ENCODE data around the gene CCDC80. TPM values are rescaled to one million over a fixed set of nuclear protein-coding genes. Genes with fewer than 3 reads are reported as not detected.

Gene CCDC80, protein sequence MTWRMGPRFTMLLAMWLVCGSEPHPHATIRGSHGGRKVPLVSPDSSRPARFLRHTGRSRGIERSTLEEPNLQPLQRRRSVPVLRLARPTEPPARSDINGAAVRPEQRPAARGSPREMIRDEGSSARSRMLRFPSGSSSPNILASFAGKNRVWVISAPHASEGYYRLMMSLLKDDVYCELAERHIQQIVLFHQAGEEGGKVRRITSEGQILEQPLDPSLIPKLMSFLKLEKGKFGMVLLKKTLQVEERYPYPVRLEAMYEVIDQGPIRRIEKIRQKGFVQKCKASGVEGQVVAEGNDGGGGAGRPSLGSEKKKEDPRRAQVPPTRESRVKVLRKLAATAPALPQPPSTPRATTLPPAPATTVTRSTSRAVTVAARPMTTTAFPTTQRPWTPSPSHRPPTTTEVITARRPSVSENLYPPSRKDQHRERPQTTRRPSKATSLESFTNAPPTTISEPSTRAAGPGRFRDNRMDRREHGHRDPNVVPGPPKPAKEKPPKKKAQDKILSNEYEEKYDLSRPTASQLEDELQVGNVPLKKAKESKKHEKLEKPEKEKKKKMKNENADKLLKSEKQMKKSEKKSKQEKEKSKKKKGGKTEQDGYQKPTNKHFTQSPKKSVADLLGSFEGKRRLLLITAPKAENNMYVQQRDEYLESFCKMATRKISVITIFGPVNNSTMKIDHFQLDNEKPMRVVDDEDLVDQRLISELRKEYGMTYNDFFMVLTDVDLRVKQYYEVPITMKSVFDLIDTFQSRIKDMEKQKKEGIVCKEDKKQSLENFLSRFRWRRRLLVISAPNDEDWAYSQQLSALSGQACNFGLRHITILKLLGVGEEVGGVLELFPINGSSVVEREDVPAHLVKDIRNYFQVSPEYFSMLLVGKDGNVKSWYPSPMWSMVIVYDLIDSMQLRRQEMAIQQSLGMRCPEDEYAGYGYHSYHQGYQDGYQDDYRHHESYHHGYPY
- 0.29 and 0.41 TPM in 2 replicates for total RNA-seq (2014; rRNA removed; shearing (Covaris generic))

GRCh38 chr3:112640930-112641801, at the start of gene CCDC80:
TSS of gene CCDC80 (minus strand) at chr3:112641143. CDS start at chr3:112639905, 1,238 bp downstream.
- peak; percentile 58 for DNase-seq (ENCODE audit: low spot score)

- no peak for DNase-seq (ENCODE audit: low spot score)
Measured at GRCh38 chr3:112689989-112690388, 49.0 kb upstream of the CCDC80 start.

DNA sequence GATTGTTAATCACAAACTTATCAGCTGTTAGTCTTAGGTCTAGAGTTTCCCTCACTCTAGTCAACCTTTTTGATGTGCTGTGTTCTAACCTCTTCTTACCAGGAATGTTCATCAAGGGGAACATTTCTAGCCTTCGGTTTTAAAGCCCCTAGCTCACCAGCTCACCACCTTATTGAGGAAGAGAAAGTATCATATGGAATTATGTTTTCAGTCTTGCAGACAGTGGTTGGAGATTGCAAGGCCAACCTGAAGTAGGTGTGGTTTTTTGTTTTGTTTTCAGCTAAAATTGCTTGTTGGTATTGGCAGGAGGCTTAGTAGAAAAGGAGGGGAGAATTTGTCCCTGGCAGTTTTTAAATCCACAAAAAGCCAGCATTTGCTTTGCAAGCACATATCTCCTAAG, 48.4 kb upstream of the CCDC80 start:
- no peak for DNase-seq (ENCODE audit: low spot score)

GRCh38 chr3:112688819-112689218, 47.9 kb upstream of the CCDC80 start:
- peak; percentile 79 for DNase-seq (ENCODE audit: low spot score)

DNA sequence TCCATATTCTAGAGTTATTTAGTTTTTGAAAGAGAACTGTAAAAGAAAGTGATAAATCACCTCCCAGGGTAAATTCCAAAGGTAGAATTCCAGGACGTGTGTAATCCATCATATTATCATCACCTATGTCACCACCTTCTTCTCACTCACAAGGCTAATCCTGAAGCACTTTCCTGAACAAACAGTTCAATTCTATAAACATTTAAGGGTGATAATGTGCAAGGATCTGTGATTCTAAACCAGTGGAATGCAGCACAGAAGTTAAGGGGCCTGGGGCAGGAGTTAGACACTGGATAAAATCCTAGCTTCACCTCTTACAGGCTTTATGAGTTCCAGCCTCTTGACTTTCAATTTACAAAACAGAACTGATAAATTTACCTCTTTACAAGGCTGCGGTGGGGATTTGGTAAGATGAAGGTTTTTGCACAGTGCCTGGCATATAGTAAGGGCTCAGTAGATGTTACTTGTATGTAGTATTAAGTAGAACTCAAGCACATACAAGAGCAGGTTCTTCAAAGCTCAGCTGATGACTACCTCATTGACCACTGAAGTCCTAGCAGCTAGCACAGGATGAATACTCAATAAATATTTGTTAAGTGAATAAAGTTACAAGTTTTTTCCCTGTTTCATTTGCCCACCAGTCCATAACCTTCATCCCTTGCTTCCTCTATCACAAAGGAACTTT, 47.3 kb upstream of the CCDC80 start:
- DNase-seq (ENCODE audit: low spot score), result no peak

- no peak for DNase-seq (ENCODE audit: low spot score)
Measured at GRCh38 chr3:112687616-112688015, 46.7 kb upstream of the CCDC80 start.

DNA sequence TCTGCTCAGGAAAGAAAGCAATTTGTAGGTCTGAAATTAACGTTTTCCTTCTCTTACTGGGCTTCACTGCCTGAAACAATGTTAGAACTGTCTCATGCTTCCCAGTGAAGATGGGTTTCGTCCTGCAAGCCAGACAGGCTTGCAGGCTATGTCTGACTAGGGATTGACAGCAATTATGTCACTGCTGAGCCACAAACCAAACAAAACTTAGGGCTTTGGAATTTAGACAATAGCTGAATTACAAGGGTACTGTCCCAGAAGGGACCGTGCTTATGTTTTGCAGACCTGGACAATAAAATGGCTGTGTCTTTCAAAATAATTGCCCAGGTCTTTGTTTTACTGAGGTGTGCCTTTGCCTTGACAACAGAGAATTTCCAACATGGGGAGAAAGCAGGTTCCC, 46.3 kb upstream of the CCDC80 start:
- DNase-seq (ENCODE audit: low spot score), result no peak

GRCh38 chr3:112685956-112686799, 45.2 kb upstream of the CCDC80 start:
- no peak for DNase-seq (ENCODE audit: low spot score)

- DNase-seq (ENCODE audit: low spot score), result no peak
Measured at GRCh38 chr3:112685420-112685819, 44.5 kb upstream of the CCDC80 start.

DNA sequence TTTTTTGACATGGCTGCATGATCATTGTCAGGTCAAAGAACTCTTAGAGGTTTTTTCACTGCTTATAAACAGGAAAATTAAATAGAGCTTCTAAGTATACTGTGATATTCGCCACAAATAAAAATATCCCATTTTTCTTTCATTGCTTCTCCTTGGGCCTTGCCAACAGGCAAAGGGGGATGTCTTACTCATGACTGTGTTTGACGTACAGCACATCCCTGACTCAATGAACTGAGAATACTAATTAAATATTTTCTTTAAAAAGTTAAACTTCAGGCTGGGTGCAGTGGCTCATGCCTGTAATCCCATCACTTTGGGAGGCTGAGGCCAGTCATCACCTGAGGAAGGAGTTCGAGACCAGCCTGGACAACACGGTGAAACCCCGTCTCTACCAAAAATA, 41.4 kb upstream of the CCDC80 start:
- no peak for DNase-seq (ENCODE audit: low spot score)

DNA sequence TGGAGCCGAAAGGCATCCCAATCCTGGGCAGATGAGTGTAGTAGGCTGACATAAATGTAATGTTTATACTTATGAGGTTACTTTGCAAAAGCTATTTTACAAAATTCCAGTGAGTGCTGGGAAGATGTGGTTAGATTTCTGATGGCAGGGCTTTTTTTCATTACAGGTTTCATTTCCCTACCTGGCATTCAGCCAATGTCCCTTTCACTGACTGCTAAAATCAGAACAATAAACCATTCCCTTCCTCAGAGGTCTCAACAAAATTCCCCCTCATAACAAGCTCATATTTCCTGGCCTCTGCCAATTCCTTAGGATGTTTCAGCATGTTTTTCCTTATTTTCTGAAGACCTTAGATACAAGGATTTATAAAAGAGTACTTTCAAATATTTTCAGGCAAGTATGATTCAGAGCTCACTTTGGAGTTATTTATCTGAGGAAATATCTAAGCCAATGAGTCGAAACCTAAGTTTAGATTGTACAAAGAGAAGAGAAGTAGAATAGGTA, 40.9 kb upstream of the CCDC80 start:
- DNase-seq (ENCODE audit: low spot score), result no peak

DNA sequence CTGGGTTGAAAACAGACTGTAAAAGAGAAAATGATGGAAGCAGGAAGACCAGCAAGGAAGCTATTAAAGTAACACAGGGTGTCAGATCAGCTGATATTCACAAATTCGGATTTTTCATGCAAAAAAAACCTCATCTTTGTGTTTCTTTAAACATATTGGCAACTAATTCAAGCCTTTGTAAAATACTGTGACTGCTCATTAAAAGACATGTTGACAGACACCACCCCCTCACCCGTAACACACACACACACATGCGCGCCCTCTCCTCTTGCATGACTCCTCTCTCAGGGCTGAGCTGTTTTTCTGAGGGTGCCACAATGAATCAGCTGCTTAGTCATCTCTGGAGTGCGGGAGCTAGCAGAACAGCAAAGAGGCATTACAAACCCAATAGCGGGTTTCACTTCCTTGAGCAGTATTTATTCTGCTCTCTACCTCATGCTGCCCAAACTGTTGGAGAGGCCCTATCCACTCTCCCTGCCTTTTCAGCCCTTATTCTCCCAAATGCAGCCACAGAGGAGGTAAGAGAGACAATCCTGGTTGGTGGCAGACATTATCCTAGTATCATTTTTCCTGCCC, 35.8 kb upstream of the CCDC80 start:
- DNase-seq (ENCODE audit: low spot score), result peak; percentile 84

DNA sequence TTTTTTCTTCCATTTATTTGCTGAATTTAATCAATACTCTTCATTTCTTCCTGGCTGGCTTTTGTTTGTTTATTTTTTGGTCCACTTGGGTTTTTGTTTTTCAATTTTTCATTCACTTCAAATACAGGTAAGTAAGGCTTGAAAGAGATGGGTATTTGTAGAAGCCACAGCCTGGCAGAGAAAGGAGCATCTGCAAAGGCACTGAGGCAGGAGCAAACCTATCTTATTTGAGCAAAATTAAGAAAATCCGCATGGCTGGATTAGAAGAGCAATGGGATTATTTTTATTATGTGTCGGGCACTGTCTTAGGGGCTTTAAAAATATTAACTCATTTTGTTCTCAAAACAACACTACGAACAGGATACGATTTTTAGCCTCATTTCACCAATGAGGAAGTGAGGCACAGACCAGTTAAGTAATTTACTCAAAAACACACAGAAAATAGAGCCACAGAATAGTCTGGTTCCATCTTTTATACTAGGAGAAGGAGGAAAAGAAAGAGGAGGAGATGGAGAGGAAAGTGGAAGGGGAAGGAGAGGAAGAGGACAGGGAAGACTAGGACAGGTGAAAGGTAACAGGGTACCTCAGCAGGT, 35.1 kb upstream of the CCDC80 start:
- DNase-seq (ENCODE audit: low spot score), result no peak

DNA sequence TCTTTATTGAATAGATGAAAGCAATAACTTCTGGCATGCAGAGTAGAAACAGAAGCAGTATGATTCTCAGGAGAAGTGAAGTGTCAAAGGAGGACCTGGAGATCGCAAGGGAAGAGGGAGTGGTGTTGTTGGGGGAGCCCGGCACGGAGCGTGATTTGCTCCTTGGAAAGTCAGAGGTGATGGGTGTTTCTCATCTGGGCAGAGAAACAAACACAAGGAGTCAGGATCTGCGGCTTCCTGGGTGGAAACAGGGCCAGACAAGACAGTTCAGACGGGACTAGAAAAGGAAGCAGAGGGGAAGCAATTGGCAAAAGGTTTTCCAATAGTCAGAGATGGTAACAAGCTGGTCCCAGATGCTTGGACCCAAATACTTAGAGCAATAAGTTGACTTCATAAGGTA, 34.4 kb upstream of the CCDC80 start:
- DNase-seq (ENCODE audit: low spot score), result no peak

DNA sequence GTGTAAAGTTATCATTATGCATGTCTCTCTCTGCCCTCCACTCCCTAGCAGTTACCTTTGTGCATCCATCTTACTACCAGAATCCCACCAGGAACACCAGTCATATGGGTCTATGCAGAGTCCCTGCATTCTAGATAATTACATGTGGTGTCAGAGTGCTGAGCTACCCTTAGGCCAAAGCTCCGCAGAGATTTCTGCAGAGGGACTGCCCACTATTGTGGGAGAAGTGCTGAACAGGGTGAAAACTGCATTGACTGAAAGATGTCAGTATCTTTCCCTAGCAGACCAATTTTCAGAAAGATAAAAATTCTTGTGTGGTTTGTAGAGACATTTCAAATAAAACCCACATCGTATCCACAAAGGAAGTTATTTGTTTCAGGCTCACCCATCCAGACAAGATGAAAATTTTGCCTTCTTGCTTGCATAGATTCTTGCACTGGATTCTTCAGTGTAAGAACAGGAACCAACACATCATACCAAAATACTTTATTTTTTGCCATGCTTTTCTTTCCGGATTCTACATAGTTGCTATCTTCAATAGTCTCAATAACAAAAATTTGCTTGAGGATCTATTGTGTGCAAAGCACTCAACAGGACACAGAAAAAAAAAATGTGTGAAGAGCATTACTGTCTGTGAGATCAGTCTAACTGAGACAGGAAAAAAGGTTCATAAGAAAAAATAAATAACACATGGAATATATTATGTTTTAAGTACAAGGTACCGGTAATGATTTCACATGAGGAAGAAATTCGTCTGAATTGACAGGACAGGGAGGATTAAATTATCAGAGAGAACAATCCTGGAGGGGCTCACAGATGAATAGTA, 32.0 kb upstream of the CCDC80 start:
- no peak for DNase-seq (ENCODE audit: low spot score)

DNA sequence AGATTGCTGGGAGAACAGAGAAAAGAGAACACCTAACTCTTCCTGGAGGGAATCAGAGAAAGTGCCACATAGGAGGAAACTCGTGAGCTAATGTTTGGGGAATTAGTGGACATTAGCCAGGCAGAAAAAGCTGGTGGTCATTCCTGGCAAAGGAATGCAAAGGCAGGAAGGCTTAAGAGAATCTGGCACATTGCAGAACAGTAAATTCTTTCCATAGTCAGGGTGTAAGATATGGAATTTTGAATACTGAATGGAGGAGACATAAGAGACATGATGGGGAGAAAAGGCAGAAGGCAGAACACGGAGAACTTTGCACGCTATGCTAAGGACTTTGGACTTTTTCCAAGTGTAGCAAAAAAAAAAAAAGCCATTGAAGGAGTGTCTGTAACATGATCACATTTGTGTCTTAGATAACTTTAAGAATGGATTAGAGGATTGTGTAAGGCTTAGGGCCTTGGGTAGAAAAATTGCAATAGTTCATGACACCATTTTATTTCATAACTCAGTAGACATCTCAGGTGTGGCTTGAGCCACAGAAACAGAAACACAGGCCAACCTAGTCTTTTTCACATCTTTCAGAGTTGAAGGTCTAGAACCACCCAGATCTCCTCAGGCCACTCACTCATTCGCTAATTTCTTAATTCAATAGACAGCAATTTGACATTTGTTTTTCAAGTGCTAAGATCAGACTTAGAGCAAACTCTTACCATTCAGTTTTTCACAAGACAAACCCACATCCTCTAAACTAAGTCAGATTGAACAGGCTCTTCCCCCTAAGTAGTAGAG, 31.2 kb upstream of the CCDC80 start:
- peak; percentile 33 for DNase-seq (ENCODE audit: low spot score)

DNA sequence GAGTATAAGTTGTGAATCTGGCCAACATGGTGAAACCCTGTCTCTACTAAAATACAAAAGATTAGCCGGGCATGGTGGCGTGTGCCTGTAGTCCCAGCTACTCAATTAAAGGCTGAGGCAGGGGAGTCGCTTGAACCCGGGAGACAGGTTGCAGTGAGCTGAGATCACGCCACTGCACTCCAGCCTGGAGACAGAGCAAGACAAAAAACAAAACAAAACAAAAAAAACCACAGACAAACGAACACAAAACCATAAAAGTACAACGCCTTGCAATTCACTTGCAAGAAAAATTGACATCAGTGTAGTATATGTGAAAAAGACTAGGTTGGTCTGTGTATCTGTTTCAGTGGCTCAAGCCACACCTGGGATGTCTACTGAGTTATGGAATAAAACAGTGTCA, 29.9 kb upstream of the CCDC80 start:
- no peak for DNase-seq (ENCODE audit: low spot score)
